H1 (cell line): ENCODE results near the gene CLCA1. TPM values are rescaled to one million over a fixed set of nuclear protein-coding genes. Genes with fewer than 3 reads are reported as not detected.

Source experiments
- CTCF ChIA-PET: fragments of 300-600 bp; sonication (Branson Sonifier 250); formaldehyde crosslinking; loops from one replicate; lab custom pipeline; 2021; ENCODE audit not compliant: partially characterized antibody; lab: Charles Lee
- POLR2A ChIA-PET: fragments of 300-600 bp; sonication (Branson Sonifier 250); formaldehyde crosslinking; loops from one replicate; lab custom pipeline; 2021; ENCODE audit warnings: inconsistent platforms; ENCODE audit not compliant: partially characterized antibody; lab: Charles Lee
- DNase-seq, 2 experiments: peaks; one replicate each; pipeline versions ENCODE4 v3.0.0 to v3.0.0-alpha.2; 2010 to 2022; ENCODE audit warnings: low spot score in 2 of 2, low read depth in 1 of 2, mixed read lengths in 1 of 2
- FAIRE-seq: peaks from 2 replicates; lab custom pipeline; 2011; peaks lifted over from hg19 to GRCh38; lab: Jason Lieb, UNC
- H2AFZ ChIP-seq: 2 replicates; pipeline ENCODE4 v1.8.1; 2012; ENCODE audit warnings: low read length, inconsistent platforms
- H2AK5ac ChIP-seq: 2 replicates; pipeline ENCODE4 v1.6.1; 2013; ENCODE audit warnings: low read depth, low read length
- H2BK120ac ChIP-seq: replicated peaks from 2 replicates; pipeline ENCODE3; 2013; ENCODE audit warnings: low read depth, low read length, inconsistent platforms
- H2BK12ac ChIP-seq: 2 replicates; pipeline ENCODE4 v1.6.1; 2013; ENCODE audit warnings: low read depth, low read length
- H2BK15ac ChIP-seq: 2 replicates; pipeline ENCODE4 v1.6.1; 2013; ENCODE audit warnings: low read length
- H2BK20ac ChIP-seq: 2 replicates; pipeline ENCODE4 v1.6.1; 2013; ENCODE audit warnings: low read length
- H2BK5ac ChIP-seq: 2 replicates; pipeline ENCODE4 v1.6.1; 2013; ENCODE audit warnings: low read depth, low read length
- H3K14ac ChIP-seq: 2 replicates; pipeline ENCODE4 v1.6.1; 2013; ENCODE audit warnings: inconsistent platforms; ENCODE audit not compliant: insufficient read length
- H3K18ac ChIP-seq: 2 replicates; pipeline ENCODE4 v1.6.1; 2013; ENCODE audit warnings: low read length; ENCODE audit errors: extremely low read depth
- H3K23ac ChIP-seq: 2 replicates; pipeline ENCODE4 v1.6.1; 2013; ENCODE audit warnings: inconsistent platforms; ENCODE audit not compliant: insufficient read length
- H3K23me2 ChIP-seq: 2 replicates; pipeline ENCODE4 v1.6.1; 2013; ENCODE audit warnings: low read depth, low read length
- H3K27ac ChIP-seq: 2 replicates; pipeline ENCODE4 v1.6.1; 2011; ENCODE audit warnings: low read depth, low read length, inconsistent platforms
- H3K27me3 ChIP-seq, 4 experiments: replicated peaks in 1 of 4; 1 replicate in 1 of 4; 2 replicates in 3 of 4; pipeline versions ENCODE4 v1.6.1 to v1.8.1; 2011 to 2013; ENCODE audit warnings: low read length in 3 of 4, mild to moderate bottlenecking in 3 of 4, inconsistent platforms in 2 of 4, mixed read lengths in 2 of 4, moderate library complexity in 1 of 4; ENCODE audit not compliant: control insufficient read depth in 3 of 4, insufficient read depth in 3 of 4; ENCODE audit errors: extremely low read depth in 1 of 4
- H3K36me3 ChIP-seq, 4 experiments: 2 replicates each; pipeline versions ENCODE4 v1.6.1 to v1.8.1; 2011 to 2013; ENCODE audit warnings: mild to moderate bottlenecking in 4 of 4, low read length in 3 of 4, moderate library complexity in 2 of 4, control low read depth in 1 of 4, inconsistent platforms in 1 of 4; ENCODE audit not compliant: insufficient read depth in 4 of 4, control insufficient read depth in 2 of 4
- H3K4ac ChIP-seq: replicated peaks from 2 replicates; pipeline ENCODE3; 2013; ENCODE audit warnings: low read length, low read depth, mixed read lengths, inconsistent platforms; ENCODE audit not compliant: insufficient read length
- H3K4me1 ChIP-seq, 4 experiments: replicated peaks in 1 of 4; 1 replicate in 1 of 4; 2 replicates in 3 of 4; pipeline versions ENCODE4 v1.6.1 to v1.8.1; 2011 to 2013; ENCODE audit warnings: low read length in 3 of 4, inconsistent platforms in 2 of 4, mixed read lengths in 1 of 4; ENCODE audit not compliant: insufficient read depth in 4 of 4, control insufficient read depth in 3 of 4
- H3K4me2 ChIP-seq, 2 experiments: 2 replicates each; pipeline versions ENCODE4 v1.6.1 to v1.8.1; 2011 to 2013; ENCODE audit warnings: low read depth in 2 of 2, low read length in 2 of 2, control low read depth in 1 of 2, inconsistent platforms in 1 of 2, mild to moderate bottlenecking in 1 of 2; ENCODE audit not compliant: insufficient read depth in 1 of 2
- H3K4me3 ChIP-seq, 4 experiments: fragments of 200-600, 300-600 bp in 1 of 4; sonication (generic), shearing (Covaris generic), sonication (Bioruptor Twin) in 1 of 4; 2 replicates each; pipeline versions ENCODE4 v1.5.1 to v1.8.1; 2011 to 2016; ENCODE audit warnings: low read length in 4 of 4, low read depth in 3 of 4, control low read depth in 2 of 4, inconsistent platforms in 2 of 4, mild to moderate bottlenecking in 2 of 4, mixed read lengths in 1 of 4, moderate library complexity in 1 of 4; ENCODE audit not compliant: insufficient read depth in 2 of 4; ENCODE audit errors: extremely low read depth in 1 of 4
- H3K56ac ChIP-seq: replicated peaks from 2 replicates; pipeline ENCODE3; 2013; ENCODE audit warnings: low read depth, mild to moderate bottlenecking, mixed read lengths, low read length, inconsistent platforms; ENCODE audit not compliant: insufficient read length
- H3K79me1 ChIP-seq: 2 replicates; pipeline ENCODE4 v1.6.1; 2013; ENCODE audit warnings: low read depth, low read length, control low read depth
- H3K79me2 ChIP-seq, 2 experiments: 2 replicates each; pipeline versions ENCODE4 v1.6.1 to v1.8.1; 2012 to 2013; ENCODE audit warnings: low read length in 2 of 2, mild to moderate bottlenecking in 2 of 2, inconsistent platforms in 1 of 2; ENCODE audit not compliant: insufficient read depth in 2 of 2, control insufficient read depth in 1 of 2
- H3K9ac ChIP-seq, 4 experiments: replicated peaks in 1 of 4; 1 replicate in 1 of 4; 2 replicates in 3 of 4; pipeline versions ENCODE4 v1.6.1 to v1.8.1; 2011 to 2013; ENCODE audit warnings: low read depth in 3 of 4, low read length in 3 of 4, control low read depth in 2 of 4, mild to moderate bottlenecking in 2 of 4, moderate library complexity in 2 of 4, inconsistent platforms in 1 of 4; ENCODE audit errors: extremely low read depth in 1 of 4
- H3K9me3 ChIP-seq, 2 experiments: 2 replicates each; pipeline versions ENCODE4 v1.6.1 to v1.8.1; 2012 to 2013; ENCODE audit warnings: mild to moderate bottlenecking in 2 of 2, moderate library complexity in 2 of 2, control low read depth in 1 of 2, inconsistent platforms in 1 of 2, low read depth in 1 of 2, low read length in 1 of 2, mixed read lengths in 1 of 2; ENCODE audit not compliant: insufficient read depth in 2 of 2
- H4K20me1 ChIP-seq, 2 experiments: replicated peaks in 1 of 2; 2 replicates each; pipeline versions ENCODE3 to v1.8.1; 2011 to 2013; ENCODE audit warnings: inconsistent platforms in 2 of 2, low read length in 2 of 2, mild to moderate bottlenecking in 1 of 2; ENCODE audit not compliant: insufficient read depth in 2 of 2, control insufficient read depth in 1 of 2
- H4K5ac ChIP-seq: 2 replicates; pipeline ENCODE4 v1.6.1; 2013; ENCODE audit warnings: low read length, low read depth, mixed read lengths, inconsistent platforms; ENCODE audit not compliant: insufficient read length
- H4K8ac ChIP-seq: 2 replicates; pipeline ENCODE4 v1.8.0; 2013; ENCODE audit warnings: mild to moderate bottlenecking, moderate library complexity, low read length, inconsistent platforms; ENCODE audit not compliant: insufficient read depth; ENCODE audit errors: extremely low read depth
- H4K91ac ChIP-seq: replicated peaks from 2 replicates; pipeline ENCODE3; 2013; ENCODE audit warnings: low read length, mixed read lengths, inconsistent platforms; ENCODE audit not compliant: insufficient read length
- CEBPB ChIP-seq: IDR thresholded peaks from 2 replicates; pipeline ENCODE4 v1.6.1; 2012; ENCODE audit warnings: low read depth, low read length
- CREB1 ChIP-seq: IDR thresholded peaks from 2 replicates; pipeline ENCODE4 v1.6.1; 2012; ENCODE audit warnings: inconsistent platforms
- EP300 ChIP-seq, 2 experiments: IDR thresholded peaks; 1 replicate in 1 of 2; 2 replicates in 1 of 2; pipeline ENCODE4 v1.6.1; 2011 to 2012; ENCODE audit warnings: low read depth in 2 of 2, low read length in 2 of 2, mild to moderate bottlenecking in 2 of 2, borderline replicate concordance in 1 of 2, inconsistent platforms in 1 of 2, moderate library complexity in 1 of 2
- JUN ChIP-seq: IDR thresholded peaks from 2 replicates; pipeline ENCODE4 v1.6.1; 2011; ENCODE audit warnings: low read depth, mild to moderate bottlenecking, improper control_type of control experiment, low read length
- POLR2A ChIP-seq, 2 experiments: IDR thresholded peaks; 1 replicate in 1 of 2; 2 replicates in 1 of 2; pipeline ENCODE4 v1.6.1; 2011; ENCODE audit warnings: low read depth in 2 of 2, low read length in 2 of 2, mild to moderate bottlenecking in 2 of 2; ENCODE audit errors: control extremely low read depth in 1 of 2
- POLR2AphosphoS5 ChIP-seq: IDR thresholded peaks from 2 replicates; pipeline ENCODE4 v1.6.1; 2011; ENCODE audit warnings: low read depth, low read length
- RAD21 ChIP-seq, 2 experiments: IDR thresholded peaks in 1 of 2; conservative IDR thresholded peaks in 1 of 2; 2 replicates each; pipeline ENCODE4 v1.6.1; 2011; ENCODE audit warnings: low read depth in 2 of 2, low read length in 2 of 2, improper control_type of control experiment in 1 of 2, inconsistent platforms in 1 of 2, mild to moderate bottlenecking in 1 of 2, moderate library complexity in 1 of 2
- RNF2 ChIP-seq: fragments of 200-900, 300-1000 bp; sonication (generic); IDR thresholded peaks from 2 replicates; pipeline ENCODE4 v1.7.1; 2016; ENCODE audit warnings: borderline replicate concordance, low read depth, mild to moderate bottlenecking, antibody characterized with exemption, low read length; ENCODE audit not compliant: poor library complexity, severe bottlenecking; ENCODE audit errors: missing control alignments
- SP1 ChIP-seq: IDR thresholded peaks from 2 replicates; pipeline ENCODE4 v1.6.1; 2011; ENCODE audit warnings: low read depth, low read length
- SRF ChIP-seq: IDR thresholded peaks from 2 replicates; pipeline ENCODE4 v1.6.1; 2011; ENCODE audit warnings: mild to moderate bottlenecking, low read depth, low read length, moderate library complexity
- TEAD4 ChIP-seq: IDR thresholded peaks from 2 replicates; pipeline ENCODE4 v1.6.1; 2012; ENCODE audit warnings: low read depth, low read length, inconsistent platforms, mixed read lengths
- WGBS, 2 experiments: shearing (Covaris generic) in 1 of 2; methylation state at CpG; one replicate each; pipeline versions ENCODE4 v1.1.6 to v1.1.7; 2013 to 2015; ENCODE audit warnings: low lambda C conversion rate in 2 of 2, mixed read lengths in 2 of 2, inconsistent platforms in 1 of 2, low coverage in 1 of 2, missing lambda C conversion rate in 1 of 2; ENCODE audit not compliant: insufficient replicate concordance in 2 of 2, insufficient coverage in 1 of 2, insufficient read length in 1 of 2; ENCODE audit errors: extremely low coverage in 1 of 2, missing lambda C conversion rate in 1 of 2; 5-methylcytosine and 5-hydroxymethylcytosine counted together
- polyA plus RNA-seq, 7 experiments: library from polyadenylated mRNA; depleted of rRNA in 3 of 7; stranded (reverse) in 5 of 7; unstranded in 2 of 7; fragments of >200 nt in 5 of 7; fragments of 200-250 nt in 2 of 7; gene quantifications; 1 replicate in 5 of 7; 2 replicates in 1 of 7; 4 replicates in 1 of 7; pipeline versions ENCODE4 v1.2.1 to v1.2.3, GENCODE V29; 2011 to 2013; ENCODE audit warnings: missing spikeins in 2 of 7, mixed read lengths in 2 of 7
- total RNA-seq: library from RNA; stranded (reverse); fragmentation: NEBNext Ultra II Directional; extraction: Animal tissue kit (Norgen Biotek cat#: 25700); gene quantifications from 2 replicates; pipeline ENCODE4 v1.2.1, GENCODE V29; 2021

Gene CLCA1
- total and polyA plus RNA-seq, 2 of the 8 experiments (the other 6 are each of a cell fraction or from before 2014, with no cell fraction given), result not detected

DNA sequence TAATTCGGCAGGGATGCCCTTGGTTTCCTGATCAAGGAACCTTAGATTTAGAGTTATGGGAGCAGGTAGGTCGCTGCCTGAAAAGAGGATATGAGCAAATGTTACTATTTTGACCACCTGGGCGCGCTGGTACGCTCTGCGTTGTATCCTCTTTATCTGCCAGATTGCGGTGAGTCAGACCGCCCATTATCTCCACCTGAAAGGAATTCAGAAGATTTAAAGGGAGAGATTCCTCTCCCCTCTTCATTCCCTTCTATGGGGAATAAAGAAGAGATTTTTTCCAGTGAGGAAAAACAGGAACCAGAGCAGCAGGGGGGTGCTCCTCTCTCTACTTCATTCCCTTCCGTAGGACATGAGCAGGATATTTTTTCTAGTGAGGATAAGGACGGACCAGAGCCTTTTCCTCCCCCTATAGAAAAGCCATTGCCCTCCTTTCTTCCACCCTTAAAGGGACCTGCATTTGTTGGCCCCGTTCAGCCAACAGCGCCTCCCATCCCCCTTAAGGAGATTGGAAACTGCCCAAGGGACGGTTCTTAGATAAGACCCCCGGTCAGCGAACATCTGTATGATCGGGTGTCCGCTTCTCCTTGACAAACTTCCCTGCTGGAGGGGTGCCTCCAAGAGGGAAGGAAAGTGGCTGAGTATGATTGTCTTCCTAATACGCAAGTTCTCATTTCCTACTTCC is 34.1 kb downstream of the CLCA1 start:
- Histone ChIP-seq H2AFZ (peak overlapping the region; percentile 66; the same call in 1 of the 2 replicates), H3K9me3 (peaks cover 0 to 7% of the 10 kb centered on the region in 2 experiments; a peak in 2 of 4 replicates), H3K18ac (peak overlapping the region; percentile 99), H3K27ac (peak overlapping the region; percentile 92), H3K27me3 (no peaks in the 10 kb centered on the region), H4K5ac (no peak overlapping the region), H4K20me1 (no peaks in the 10 kb centered on the region), H3K14ac (no peak overlapping the region), H3K4me3 (peak overlapping the region; percentile 27 to 57 (median 50); a peak in 5 of 8 replicates), H3K9ac (peak overlapping the region in 3 of 4 experiments; percentile 58 to 78 (median 60); a peak in 6 of 7 replicates), H2AK5ac (peak overlapping the region; percentile 94; the same call in 1 of the 2 replicates), H3K36me3 (no peaks in the 10 kb centered on the region), H3K56ac (no peak overlapping the region), H3K23ac (no peak overlapping the region), H3K79me1 (no peaks in the 10 kb centered on the region), H2BK5ac (peak overlapping the region; percentile 95), H4K91ac (peak overlapping the region; percentile 52), H3K4ac (no peak overlapping the region), H3K79me2 (no peaks in the 10 kb centered on the region), H3K23me2 (no peaks in the 10 kb centered on the region), H4K8ac (no peak overlapping the region), H2BK15ac (no peak overlapping the region), H2BK120ac (peak overlapping the region; percentile 80), H2BK20ac (0 out of 2 replicates have a peak overlapping the region, but pooled peaks have one; percentile 69), H3K4me1 (peaks cover 13 to 21% (median 15%) of the 10 kb centered on the region in 4 experiments), H2BK12ac (peak overlapping the region; percentile 97), H3K4me2 (peak overlapping the region; percentile 56 to 88)
- ChIA-PET CTCF (interaction anchor here (0.6 to 8.1 kb wide), 45 partner anchors 9 to 415 kb away, joined by 3 to 79 read pairs (median 4); partner anchors contain the start of genes ODF2L and SH3GLB1), POLR2A (interaction anchor here (0.7 to 1.5 kb wide), 3 partner anchors 10 to 202 kb away, joined by 3 to 8 read pairs (median 5); partner anchors contain the start of gene SH3GLB1)
- DNase-seq (peak; percentile 69 to 72), FAIRE-seq (no peak)
- WGBS, 2 experiments, result 26% methylated on average over 16 of the region's 18 CpGs; no CpG with 5 or more reads in 1 of the 2 experiments
- TF ChIP-seq POLR2AphosphoS5 (peak; percentile 52), EP300 (IDR thresholded peaks at IDR 0.05; ENCODE audit: borderline replicate concordance in 1 of 2, low read depth in 2 of 2, low read length in 2 of 2) (peak in 1 of 2 experiments; percentile 45; a peak in 1 of 3 replicates), TEAD4 (0 out of 2 replicates have a peak, but pooled peaks have one; percentile 46), SP1 (0 out of 2 replicates have a peak, but pooled peaks have one; percentile 54), JUN (peak; percentile 85; the same call in 1 of the 2 replicates), RNF2 (no peak), RAD21 (IDR thresholded peaks at IDR 0.05 in 1 of 2, conservative IDR thresholded peaks at IDR 0.05 in 1 of 2; ENCODE audit: low read depth in 2 of 2, low read length in 2 of 2) (peak; percentile 34 to 38; a peak in 3 of 4 replicates), CREB1 (no peak), POLR2A (IDR thresholded peaks at IDR 0.05; ENCODE audit: control extremely low read depth in 1 of 2, low read depth in 2 of 2, low read length in 2 of 2) (peak; percentile 33 to 35; a peak in 1 of 3 replicates), CEBPB (no peak), SRF (peak; percentile 91)
